GM19455 (cell line): ENCODE data around the gene GATAD2A.
"Not testable (repeated sequence)": the region's sequence is repeated elsewhere in the genome, so short reads cannot be mapped to it uniquely, and the experiment has no call there.

ENCODE experiments used
- ATAC-seq: cut with Tn5 transposase; IDR thresholded peaks from one replicate; pipeline ENCODE4 v1.9.1; 2021; ENCODE audit not compliant: unreplicated experiment

Gene GATAD2A, protein sequence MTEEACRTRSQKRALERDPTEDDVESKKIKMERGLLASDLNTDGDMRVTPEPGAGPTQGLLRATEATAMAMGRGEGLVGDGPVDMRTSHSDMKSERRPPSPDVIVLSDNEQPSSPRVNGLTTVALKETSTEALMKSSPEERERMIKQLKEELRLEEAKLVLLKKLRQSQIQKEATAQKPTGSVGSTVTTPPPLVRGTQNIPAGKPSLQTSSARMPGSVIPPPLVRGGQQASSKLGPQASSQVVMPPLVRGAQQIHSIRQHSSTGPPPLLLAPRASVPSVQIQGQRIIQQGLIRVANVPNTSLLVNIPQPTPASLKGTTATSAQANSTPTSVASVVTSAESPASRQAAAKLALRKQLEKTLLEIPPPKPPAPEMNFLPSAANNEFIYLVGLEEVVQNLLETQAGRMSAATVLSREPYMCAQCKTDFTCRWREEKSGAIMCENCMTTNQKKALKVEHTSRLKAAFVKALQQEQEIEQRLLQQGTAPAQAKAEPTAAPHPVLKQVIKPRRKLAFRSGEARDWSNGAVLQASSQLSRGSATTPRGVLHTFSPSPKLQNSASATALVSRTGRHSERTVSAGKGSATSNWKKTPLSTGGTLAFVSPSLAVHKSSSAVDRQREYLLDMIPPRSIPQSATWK

DNA sequence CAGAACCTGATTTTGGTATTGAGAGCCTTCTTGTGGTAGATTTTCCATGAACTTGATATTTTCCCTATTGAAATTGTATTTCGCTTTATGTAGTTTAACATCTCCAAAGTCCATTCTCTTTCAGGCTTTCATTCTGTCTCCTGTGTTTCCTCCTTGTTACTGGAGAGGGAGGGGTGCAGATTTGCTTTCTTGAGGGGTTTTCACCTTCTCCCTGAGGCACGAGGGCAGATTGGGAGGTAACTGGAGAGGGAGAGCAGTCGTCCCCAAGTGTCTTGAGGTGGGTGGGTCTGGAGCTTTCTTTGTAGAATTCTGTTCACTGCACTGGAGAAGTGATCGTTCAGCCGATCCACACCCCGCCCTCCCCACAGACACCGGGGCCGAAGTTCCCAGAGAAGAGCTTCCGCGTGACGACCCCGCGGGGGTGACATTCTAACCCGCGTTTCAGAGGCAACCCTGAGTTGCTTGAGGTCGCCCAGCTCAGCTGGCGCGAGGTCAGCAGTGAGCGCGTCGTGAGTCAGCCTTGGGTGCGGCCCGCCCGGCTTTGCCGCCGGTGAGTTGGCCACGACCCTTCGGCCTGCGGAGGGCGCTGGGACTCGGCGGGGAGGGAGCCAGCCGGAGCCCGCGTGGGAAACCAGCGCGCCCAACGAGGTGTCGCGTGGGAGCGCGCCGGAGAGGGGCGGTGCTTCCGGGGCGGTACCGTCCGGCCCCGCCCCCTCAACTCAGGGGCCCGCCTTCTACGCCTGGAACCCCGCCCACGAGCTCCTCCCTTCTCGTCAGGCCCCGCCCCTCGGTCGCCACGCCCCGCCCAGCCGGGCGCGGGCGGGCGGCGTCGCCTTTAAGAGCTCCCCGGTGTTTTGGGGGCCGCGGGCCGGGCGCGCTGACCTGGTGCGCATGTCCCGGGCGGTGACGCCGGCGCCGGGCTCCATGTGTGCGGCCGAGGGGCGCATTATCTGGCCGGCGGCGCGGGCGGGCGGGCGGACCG is at the start of gene GATAD2A:
TSS of gene GATAD2A (plus strand) at position 797 of the 982 bp plus-strand sequence. CDS start 59,671 bp downstream, outside the sequence.
- ATAC-seq: peak; percentile 67

DNA sequence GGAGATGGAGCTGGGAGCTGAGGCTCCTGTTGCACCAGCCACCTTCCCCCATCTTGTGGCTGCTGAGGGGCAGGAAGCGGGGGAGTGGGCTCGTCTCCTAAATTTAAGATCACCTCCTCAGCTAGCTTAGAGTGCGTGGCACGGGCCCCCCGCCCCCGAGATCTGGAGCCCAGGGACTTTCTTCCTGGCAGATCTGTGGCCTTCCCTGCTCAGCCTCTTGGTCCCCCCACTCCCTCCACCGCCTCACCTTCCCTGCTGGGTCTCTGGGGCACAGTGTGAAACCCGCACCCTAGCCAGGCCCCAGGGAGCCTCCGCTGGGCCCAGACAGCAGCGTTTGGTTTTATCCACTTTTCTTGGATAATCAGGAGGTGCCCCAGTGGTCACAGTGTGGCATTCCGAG is 49.0 kb upstream of the GATAD2A start:
- ATAC-seq: no peak

DNA sequence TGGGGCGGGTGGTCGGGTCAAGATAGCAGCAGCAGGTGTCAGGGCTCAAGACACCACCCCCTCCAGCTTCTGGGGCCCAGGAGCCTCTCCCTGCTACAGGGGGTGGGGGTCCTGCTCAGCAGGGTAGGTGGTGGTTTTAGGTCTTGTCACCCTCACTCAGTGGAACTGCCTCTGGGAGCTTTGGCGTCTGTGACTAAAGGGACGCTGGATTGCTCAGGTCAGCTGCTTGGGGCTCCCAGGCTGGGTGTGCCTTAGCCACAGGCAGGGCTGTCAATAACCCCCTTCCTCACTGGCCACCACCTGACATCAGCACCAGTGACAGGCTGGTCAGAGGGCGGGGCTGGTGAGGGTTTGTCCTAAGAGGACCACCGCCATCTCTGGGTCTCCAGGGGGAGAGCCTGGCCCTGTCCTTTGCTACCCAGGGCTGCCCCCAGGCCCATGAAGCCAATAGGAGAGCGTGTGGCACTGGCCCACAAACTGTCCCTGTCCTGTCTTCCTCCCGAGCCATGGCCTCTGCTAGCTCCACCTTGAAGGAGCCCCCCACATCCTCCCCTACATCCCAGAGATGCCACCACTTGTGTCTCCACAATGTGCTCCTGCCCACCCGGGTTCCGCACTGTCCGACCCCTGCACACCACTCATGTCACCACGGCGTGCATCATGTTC is 48.4 kb upstream of the GATAD2A start:
- no peak for ATAC-seq

DNA sequence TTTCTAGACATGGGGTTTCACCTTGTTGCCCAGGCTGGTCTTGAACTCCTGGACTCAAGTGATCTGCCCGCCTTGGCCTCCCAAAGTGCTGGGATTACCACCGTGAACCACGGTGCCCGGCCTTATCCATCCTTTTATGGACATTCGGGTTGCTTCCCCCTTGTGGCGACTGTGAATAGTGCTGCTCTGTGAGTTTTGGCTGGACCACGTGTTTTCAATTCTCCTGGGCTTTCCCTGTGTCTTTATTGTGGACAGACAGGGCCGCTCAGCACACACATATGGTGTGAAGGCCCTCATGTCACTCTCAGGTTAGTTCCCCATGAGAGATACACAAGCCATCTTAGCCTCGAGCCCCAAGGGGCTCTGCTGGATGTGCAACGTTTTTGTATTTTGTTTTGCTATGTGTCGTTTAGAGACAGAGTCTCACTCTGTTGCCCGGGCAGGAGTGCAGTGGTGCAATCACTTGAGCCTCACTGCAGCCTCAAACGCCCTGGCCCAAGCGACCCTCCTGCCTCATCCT is 44.3 kb upstream of the GATAD2A start:
- ATAC-seq: no peak

DNA sequence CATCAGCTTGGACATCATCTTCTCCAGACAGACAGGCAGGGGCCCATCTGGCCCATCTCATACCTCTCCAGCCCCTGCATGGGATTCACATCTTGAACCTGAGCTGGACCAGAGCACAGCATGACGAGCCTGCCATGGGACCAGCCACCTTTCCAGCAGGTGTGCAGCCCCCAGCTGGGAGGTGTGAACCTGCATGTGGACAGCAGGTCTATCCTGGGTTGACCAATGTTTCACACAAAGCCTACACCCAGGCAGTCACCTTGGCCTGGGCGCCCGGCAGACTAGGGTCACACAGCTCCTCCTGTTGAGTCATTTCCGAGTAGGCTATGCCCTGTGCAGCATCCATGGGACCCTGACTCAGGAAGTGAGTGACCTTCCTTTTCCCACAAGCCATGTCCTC is 43.4 kb upstream of the GATAD2A start:
- no peak for ATAC-seq

DNA sequence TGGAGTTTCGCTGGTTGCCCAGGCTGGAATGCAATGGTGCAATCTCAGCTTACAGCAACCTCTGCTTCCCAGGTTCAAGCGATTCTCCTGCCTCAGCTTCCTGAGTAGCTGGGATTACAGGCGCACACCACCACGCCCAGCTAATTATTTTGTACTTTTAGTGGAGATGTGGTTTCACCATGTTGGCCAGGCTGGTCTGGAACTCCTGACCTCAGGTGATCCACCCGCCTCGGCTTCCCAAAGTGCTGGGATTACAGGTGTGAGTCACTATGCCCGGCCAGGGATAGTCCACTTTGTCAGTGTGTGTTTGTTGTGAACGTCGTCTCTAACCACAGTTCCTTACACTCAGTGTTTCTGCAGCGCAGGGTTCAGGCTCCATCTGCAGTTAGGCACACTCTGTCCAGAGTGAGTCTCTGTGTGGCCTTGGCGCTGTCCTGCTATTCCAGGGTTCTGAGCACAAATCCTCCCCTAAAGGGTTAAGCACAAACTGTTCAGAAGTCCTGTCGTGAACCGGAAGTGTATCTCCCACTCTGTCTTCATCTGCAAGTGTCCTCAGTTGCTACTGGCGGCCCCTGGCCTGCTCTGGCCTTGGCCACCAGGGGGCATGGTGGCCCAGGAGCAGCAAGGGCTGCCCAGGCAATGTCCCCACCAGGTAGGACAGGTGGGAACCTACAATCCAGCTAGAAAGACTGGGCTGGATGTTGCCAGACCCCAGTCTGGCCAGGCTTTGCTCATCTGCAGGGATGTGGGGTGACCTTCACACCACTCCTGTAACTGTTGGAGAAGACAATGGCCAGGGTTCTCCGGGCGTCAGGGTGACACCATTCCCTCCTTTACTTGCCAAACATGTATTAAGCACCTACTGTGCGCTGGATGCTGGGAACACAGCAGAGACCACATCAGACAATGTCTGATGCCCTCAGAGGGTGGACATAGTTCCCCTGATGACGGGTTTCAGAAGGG is 38.8 kb upstream of the GATAD2A start:
- ATAC-seq: peak; percentile 60

DNA sequence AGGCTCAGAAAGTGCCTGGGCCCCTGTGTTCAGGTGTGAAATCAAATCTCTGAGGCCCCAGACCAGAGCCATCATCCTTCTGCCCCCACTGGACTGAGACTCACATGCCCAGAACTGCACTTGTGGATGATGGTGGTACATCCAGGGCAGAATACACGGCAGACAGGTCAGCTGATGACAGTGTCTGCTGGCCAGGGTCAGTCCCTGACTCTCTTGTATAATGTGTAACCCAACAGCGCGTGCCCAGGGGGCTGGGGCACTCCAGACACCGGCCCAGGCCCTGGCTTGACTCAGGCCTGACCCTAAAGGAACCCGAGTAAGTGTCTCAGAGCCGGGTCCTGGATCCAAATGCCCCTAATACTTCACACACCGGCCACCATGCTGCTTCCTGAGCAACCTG is 37.4 kb upstream of the GATAD2A start:
- ATAC-seq: no peak

DNA sequence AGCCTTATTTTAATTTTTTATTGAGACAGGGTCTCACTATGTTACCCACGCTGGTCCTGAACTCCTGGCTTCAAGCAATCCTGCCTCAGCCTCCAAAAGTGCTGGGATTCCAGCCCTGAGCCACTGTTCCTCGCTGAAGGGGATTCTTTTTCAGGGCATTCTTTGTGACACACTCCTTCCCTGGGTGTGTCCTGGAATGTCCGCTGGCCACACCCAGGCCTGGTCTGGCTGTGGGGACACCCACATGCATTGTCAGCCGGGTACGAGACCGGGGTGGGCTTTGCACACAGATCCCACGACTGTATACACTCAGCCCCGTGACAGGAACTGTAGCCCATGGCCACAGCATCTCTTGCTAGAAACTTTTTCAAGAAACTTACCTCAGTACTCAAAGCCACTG is 34.4 kb upstream of the GATAD2A start:
- ATAC-seq: no peak

DNA sequence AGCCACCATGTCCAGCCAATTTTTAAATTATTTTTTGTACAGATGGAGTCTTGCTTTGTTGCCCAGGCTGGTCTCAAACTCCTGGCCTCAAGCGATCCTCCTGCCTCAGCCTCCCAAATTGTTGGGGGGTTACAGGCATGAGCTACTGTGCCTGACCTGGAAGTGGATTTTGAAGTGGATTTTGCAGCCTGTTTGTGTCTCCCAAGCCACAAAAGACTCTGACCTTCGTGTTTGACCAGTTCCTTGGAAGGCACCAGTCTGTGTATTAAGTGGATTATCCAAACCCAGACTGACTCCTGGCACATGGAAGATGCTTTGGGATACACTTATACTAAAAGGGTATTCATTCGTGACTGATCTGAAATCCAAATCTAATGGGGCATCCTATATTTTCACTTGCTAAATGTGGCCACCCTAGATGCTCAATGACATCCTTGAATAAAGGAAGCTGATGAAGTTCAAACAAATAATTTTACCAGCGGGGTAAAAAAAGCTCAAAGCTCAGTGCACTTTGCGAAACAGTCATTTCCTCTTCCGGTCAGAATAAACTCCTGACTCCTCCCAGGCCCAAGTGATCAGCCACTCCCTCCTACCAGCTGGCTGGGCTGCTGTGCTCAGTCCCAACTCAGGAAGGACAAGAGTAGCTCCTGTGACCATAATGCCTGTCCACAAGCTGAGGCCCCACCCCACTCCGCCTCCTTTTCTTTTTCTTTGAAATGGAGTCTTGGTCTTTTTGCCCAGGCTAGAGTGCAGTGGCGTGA is 32.6 kb upstream of the GATAD2A start:
- peak; percentile 69 for ATAC-seq

DNA sequence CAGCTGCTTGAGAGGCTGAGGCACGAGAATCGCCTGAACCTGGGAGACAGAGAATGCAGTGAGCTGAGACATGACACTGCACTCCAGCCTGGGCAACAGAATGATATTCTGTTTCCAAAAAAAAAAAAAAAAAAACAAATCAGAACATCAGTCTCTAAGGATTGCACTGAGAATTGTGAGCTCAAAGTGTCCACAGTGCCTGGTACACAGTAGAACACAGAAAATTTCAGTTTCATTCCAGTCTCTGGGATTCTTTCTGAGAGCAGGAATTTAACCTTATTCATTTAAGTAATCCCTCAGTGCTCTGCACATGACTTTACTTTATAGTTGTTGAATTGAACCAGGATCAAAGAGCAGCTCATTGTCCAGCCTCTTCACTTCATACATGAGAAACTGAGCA is 25.9 kb upstream of the GATAD2A start:
- ATAC-seq: no peak

DNA sequence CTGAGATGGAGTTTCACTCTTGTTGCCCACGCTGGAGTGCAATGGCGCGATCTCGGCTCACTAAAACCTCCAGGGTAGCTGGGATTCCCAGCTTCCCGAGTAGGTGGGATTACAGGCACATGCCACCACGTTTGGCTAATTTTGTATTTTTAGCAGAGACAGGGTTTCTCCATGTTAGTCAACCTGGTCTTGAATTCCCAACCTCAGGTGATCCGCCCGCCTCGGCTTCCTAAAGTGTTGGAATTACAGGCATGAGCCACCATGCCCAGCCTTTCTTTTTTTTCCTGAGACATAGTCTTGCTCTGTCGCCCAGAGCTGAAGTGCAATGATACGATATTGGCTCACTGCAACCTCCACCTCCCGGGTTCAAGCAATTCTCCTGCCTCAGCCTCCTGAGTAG is 25.2 kb upstream of the GATAD2A start:
- not testable (repeated sequence) for ATAC-seq

DNA sequence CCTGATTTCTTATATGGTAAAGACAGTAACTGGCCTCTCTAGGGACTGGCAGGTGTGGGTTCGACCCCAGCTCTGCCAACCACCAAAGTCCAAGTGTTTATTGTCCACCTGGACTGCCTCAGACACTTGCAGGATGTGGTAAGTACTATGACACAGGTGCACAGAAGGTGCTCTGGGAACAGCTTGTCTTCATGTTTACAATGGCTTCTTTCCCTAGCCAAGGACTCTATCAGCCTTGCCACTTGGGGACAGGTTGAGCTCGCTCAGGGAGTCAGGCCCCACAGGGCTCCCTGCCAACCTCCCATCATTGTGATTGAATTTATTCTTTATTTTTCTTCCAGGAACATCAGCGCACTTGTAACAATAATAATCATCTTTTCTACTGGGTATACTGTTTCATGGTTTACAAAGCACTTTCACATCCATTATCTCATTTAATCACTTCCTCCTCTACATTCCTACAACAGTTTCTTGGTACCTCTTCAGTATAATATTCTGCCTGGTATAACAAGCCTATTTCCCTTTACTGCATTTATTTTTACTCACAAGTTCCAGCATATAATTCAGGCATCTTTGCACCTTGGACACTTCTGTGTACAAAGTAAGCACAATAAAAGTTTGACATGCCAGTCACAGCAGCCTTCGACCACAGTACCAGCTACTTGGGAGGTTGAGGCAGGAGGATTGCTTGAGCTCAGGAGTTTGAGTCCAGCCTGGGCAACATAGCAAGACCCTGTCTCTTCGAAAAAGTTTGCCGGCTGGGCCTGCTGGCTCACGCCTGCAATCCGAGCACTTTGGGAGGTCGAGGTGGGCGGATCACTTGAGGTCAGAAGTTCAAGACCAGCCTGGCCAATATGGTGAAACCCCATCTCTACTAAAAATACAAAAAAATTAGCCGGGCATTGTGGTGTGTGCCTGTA is 24.2 kb upstream of the GATAD2A start:
- ATAC-seq: no peak

DNA sequence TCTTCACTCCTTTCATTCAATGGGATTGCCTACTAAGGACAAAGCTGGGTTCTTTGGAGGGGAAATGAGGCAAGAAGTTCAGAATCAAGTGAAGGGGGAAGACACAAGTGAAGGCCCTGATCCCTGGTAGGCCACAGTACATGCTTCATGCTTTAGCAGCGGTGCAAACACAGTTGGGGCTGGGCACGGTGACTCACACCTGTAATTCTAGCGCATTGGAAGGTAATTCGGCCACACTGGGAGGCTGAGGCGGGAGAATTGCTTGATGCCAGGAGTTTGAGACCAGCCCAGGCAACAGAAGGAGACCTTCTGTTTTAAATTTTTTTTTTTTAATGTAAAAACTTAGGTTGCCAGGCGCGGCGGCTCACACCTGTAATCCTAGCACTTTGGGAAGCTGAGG is 23.4 kb upstream of the GATAD2A start:
- ATAC-seq: no peak

DNA sequence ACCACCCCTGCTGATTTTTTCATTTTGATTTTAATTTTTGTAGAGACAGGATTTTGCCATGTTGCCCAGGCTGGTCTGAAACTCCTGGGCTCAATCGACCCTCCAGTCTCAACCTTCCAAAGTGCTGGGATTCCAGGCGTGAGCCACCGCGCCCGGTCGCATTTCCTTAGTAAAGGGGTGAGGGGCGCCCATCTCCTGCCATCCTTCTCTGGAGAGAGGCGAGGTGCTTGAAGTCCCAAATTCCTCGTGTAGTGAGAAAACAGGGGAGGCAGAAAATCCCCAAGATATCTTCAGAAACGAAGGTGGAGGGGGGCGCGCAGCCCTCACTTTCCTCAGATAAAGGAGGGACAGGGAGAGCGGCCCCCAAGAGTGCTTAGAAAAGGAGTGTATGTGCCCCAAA is 21.0 kb upstream of the GATAD2A start:
- no peak for ATAC-seq

DNA sequence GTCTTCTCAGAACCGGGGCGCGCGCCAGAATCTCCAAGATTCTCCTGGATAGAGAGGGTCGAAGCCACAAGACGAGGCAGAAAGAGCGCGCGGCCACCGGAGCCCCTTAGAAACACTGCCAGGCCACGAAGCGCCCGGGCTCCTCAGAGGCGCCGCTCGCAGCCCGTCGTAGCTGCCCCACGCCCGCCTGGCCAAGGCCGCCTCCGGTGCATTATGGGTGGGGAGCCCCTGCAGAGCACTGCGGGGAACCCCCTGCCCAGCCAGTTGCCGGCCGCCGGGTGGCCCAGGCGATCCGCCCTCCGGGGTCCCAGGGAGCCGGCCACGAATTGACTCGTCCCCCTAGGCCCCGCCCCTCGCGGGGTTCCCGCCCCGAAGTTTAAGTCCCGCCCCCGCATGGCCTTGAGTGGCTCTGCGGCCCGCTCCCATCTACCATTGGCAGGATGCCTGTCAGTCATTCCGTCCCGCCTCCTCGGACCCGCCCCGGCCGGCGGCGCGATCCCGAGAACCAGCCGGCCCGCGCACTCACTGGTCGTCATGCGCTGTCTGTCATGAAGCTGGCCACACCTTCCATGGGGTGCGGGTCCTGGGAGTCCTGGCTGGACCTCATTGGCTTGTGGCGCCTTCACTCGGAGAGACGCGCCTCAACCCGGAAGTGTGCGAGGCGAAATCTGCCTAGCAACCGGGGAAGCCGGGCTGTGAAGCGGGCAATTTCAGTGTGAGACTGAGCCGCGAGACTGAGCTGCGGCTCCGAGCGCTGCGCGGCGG is 20.2 kb upstream of the GATAD2A start:
- ATAC-seq: peak; percentile 90

DNA sequence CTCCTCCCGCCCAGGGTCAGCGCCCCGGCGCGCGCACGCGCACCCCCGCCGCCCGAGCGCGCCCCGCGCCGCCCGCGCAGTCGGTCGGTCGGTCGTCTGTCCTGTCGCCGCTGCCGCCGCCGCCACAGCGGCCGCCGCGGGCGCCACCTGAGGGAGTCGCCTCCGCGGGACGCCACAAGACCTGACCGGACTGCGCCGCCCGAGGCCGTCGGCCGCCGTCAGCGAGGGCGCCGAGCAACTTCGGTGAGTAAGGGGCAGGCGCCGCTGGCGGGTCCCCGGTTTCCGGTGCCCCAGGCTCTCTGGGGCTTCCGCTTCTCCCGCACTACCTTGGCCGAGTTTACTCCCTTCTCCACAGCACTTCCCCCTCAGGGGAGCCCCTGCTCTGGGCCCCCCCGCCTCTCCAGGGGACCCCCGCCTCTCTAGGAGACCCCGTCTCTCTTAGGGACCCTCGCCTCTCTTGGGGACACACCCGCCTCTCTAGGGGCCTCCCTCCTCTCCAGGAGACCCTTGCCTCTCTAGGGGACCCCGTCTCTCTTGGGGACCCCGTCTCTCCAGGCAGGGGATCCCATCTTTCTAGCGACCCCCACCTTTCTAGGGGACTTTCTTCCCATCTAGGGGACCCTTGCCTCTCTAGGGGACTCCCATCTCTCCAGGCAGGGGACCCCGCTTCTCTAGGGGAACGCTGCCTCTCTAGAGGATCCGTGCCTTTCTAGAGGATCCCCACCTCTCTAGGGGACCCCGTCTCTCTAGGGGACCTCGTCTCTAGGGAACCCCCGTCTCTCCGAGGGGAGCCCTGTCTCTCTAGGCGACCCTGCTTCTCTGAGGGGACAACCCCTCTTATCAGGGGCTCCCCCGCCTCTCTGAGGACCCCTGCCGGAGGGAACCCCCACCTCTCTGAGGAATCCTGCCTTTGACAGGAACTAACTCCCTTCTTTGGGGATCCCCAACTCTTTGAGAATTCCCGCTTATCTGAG is 19.3 kb upstream of the GATAD2A start:
- peak; percentile 18 for ATAC-seq
